Measurements from ENCODE around the gene NBPF12. TPM values are rescaled to one million over a fixed set of nuclear protein-coding genes. Genes with fewer than 3 reads are reported as not detected.

The NBPF12 gene
- total and polyA plus RNA-seq, 2 donors (not counting 1 experiment from before 2014, with no cell fraction given) = 19.4 to 43.6 TPM

Other genes starting within 250 kb of the NBPF12 start
- gene PRKAB2, start 234.1 kb downstream of the NBPF12 start, total RNA-seq = 17.1 and 18.3 TPM in 2 replicates
- 8.4 and 11.3 TPM in 2 replicates for gene PRKAB2, start 234.1 kb downstream of the NBPF12 start, polyA plus RNA-seq

Measured in B cell (primary cell).